Coronary artery (tissue), 2 donors: ENCODE data around the gene LAMA1.

Source experiments
- DNase-seq: peaks from one replicate; pipeline ENCODE4 v3.0.0-alpha.2; 2017; ENCODE audit warnings: low spot score
- H3K27ac ChIP-seq, 2 donors: fragments of 200-600 bp; sonication (generic); one replicate each; pipeline ENCODE4 v1.5.1; 2016 to 2019
- H3K4me3 ChIP-seq: fragments of 200-600 bp; sonication (generic); 2 replicates; pipeline ENCODE4 v1.5.1; 2016; ENCODE audit warnings: mild to moderate bottlenecking, moderate library complexity
- TF ChIP-seq, protein P1 (sequence below): fragments of 200-600 bp; sonication (generic); IDR thresholded peaks from one replicate; pipeline ENCODE4 v1.5.1; 2019; ENCODE audit warnings: antibody characterized with exemption

Gene LAMA1

DNA sequence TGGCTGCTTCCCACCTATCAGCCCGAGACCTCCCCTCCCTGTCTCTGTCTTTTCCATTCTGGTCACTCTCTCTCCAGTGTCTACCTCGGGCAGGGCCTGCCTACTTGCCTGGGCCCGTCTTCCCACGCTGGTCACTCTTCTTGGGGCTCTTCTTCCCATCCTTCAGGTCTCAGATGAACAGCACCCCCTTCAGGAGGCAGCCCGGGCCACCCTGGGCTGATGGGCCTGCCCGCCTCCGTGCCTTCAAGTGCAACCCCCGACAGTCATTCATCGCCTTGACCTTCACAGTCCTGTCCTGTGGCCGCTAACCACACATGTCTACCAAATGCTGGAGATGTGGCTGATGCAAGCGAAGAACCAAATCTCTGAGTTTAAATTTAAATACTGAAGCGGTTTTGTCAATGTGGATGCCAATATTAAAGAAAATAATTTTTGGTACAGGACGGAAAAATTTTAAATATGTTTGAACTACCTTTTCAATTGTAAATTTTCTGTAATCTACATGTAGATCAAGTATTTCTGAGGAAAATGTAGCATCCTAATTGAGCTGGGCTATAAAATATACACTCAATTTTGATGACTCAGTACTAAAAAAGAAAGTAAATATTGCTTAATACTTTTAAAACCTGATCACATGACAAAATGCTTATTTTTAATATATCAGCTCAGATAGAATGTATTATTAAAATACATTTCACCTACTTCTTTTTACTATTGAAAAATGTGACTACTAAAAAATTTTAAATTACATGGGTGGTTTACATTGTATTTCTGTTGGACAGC, 96.4 kb downstream of the LAMA1 start:
- TF ChIP-seq, protein P1, sequence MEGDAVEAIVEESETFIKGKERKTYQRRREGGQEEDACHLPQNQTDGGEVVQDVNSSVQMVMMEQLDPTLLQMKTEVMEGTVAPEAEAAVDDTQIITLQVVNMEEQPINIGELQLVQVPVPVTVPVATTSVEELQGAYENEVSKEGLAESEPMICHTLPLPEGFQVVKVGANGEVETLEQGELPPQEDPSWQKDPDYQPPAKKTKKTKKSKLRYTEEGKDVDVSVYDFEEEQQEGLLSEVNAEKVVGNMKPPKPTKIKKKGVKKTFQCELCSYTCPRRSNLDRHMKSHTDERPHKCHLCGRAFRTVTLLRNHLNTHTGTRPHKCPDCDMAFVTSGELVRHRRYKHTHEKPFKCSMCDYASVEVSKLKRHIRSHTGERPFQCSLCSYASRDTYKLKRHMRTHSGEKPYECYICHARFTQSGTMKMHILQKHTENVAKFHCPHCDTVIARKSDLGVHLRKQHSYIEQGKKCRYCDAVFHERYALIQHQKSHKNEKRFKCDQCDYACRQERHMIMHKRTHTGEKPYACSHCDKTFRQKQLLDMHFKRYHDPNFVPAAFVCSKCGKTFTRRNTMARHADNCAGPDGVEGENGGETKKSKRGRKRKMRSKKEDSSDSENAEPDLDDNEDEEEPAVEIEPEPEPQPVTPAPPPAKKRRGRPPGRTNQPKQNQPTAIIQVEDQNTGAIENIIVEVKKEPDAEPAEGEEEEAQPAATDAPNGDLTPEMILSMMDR, result no peak

DNA sequence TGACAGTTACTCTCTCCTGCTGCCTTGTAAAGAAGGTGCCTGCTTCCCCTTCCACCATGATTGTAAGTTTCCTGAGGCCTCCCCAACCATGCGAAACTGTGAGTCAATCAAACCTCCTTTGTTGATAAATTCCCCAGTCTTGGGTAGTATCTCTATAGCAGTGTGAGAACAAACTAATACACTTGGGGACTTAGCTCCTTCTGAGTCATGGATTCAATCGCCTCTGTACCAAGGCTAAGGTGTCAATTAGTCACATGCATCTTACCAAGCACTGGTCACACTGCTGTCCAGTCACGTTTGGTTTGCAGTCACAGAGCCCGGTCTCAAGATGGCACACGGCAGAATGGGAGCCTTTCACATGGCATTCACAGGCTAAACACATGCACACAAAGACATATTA, 100.6 kb downstream of the LAMA1 start:
- TF ChIP-seq, protein P1, result no peak
- Histone ChIP-seq H3K27ac (no peak overlapping the region), H3K4me3 (no peak overlapping the region)
- DNase-seq, result no peak

More for the DNA sequence above, 96.4 kb downstream of the LAMA1 start:
- Histone ChIP-seq H3K4me3 (no peak overlapping the region), H3K27ac (no peak overlapping the region)
- no peak for DNase-seq

DNA sequence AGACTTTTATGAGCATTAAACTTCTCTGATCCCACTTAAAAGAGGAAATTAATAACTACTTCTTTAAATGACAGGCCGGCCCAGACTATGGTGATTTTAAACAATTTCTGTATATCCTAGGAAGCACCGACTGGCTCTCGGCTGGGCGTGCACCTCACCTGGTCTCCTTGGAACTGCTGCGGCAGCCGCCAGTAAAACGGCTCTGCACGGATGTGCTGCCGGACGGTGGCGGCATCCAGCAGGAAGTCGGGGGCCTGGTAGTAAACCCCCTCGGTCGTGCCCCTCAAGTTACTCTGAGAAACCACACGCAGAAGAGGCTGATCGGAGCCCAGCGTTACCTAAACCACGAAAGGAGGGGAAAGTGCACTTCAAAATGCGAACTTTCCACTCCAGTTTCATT, 106.5 kb downstream of the LAMA1 start:
- DNase-seq, result no peak
- Histone ChIP-seq H3K4me3 (no peak overlapping the region), H3K27ac (no peak overlapping the region)
- TF ChIP-seq, protein P1, result no peak

DNA sequence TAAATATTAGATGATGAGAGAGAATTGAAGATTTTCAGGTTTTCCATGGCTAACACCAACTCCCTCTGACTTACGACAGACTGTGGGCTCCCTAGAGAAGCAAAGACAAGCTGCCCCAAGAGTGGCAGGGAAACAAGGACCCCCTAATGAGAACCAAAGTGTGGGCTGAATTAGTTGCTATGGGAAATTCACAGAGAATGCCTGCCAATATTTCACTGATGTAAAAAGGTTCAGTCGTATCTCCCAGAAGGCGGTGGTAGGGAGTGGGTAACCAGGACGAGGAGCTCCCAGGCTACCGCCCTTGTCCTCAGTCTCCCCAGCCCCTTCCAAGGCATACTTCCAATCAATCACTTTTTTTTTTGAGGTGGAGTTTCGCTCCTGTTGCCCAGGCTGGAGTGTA, 113.6 kb downstream of the LAMA1 start:
- no peak for DNase-seq
- Histone ChIP-seq H3K4me3 (no peak overlapping the region), H3K27ac (no peak overlapping the region)
- TF ChIP-seq, protein P1, result no peak

DNA sequence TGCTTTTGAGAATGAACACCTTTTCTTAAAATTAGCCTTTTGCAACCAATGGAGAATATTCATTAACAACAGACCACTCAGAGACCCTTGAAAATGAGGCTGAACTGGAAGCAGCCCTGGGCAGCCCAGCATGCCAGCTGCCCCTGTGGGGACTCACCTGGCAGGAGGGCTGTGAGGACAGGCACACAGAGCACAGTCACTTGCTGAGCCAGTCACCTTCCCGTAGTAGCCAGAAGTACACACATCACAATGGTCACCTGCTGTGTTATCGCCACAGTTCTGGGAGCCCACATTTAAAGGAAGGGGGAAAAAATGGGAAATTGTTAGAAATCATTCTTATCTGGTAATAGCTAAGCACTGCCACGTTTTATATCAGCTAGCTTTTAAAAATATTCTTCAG, 115.5 kb downstream of the LAMA1 start:
- TF ChIP-seq, protein P1, result no peak
- DNase-seq, result no peak
- no peak overlapping the region for H3K27ac ChIP-seq
- no peak overlapping the region for H3K4me3 ChIP-seq

DNA sequence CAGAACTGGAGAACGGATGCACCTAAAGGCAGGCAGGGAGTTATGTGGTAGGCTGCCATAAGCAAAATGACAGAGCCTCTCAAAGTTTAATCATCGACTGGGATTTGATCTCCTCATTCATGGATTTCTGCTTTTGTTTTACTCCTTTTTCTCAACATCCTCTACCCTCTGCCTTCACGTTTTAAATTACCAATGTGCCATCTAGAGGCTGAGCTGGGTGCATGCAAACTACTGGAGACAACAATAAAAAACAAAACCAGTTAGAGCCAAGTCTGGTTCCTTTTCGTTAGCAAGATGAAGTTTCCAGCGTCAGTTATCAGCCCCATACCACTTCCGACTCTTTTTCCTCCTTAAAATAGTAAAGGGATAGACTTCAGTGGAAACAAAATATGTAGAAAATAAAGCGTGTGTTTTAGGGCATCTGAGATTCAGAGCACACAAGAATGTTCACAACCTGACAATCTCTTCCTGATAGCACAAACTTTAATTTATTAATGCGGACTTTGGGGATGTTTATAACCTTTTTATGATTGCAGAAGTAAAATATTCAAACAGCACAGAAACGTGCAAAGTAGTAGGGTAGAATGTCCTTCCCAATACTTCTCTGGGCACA, 117.0 kb downstream of the LAMA1 start:
- H3K27ac ChIP-seq, result no peak overlapping the region
- DNase-seq, result no peak
- TF ChIP-seq, protein P1, result no peak
- H3K4me3 ChIP-seq, result no peak overlapping the region

DNA sequence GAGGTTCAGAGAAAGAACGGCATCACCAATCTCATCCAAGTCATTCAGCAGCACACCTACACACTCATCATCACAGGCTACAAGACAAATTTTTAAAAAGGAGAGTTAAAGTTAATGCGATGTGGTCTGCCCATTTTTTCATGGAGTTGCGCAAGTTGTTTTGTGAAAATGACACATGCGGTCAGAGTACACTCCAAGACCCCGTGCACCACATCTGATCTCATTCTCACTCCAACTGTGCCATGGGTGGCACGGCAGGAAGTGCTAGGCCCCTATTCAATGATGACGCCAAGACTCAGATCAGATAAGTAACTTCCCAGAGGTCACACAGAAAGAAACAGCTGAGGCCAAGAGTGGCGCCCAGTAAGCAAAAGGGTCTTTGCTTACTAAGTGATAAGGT, 119.8 kb downstream of the LAMA1 start:
- DNase-seq, result no peak

More for the DNA sequence above, 119.8 kb downstream of the LAMA1 start:
- Histone ChIP-seq H3K27ac (no peak overlapping the region), H3K4me3 (no peak overlapping the region)
- TF ChIP-seq, protein P1, result no peak
